VCaP (cell line): ENCODE data around the gene ZNF501.

Source experiments
- H3K27ac ChIP-seq: fragments of 450-650 bp; 2 replicates; pipeline ENCODE4 v1.5.1; 2017
- CTCF ChIP-seq: fragments of 450-650 bp; conservative IDR thresholded peaks from 2 replicates; pipeline ENCODE4 v1.5.1; 2017; ENCODE audit warnings: mild to moderate bottlenecking, moderate library complexity

Gene ZNF501

GRCh38 chr3:44729384-44729910, at the start of gene ZNF501:
ZNF501 (plus strand) TSS chr3:44729635; CDS start chr3:44734422, 4,787 bp downstream.
- peak within 1 kb of the TSS; percentile 53 for H3K27ac ChIP-seq
- TF ChIP-seq CTCF, result no peak

DNA sequence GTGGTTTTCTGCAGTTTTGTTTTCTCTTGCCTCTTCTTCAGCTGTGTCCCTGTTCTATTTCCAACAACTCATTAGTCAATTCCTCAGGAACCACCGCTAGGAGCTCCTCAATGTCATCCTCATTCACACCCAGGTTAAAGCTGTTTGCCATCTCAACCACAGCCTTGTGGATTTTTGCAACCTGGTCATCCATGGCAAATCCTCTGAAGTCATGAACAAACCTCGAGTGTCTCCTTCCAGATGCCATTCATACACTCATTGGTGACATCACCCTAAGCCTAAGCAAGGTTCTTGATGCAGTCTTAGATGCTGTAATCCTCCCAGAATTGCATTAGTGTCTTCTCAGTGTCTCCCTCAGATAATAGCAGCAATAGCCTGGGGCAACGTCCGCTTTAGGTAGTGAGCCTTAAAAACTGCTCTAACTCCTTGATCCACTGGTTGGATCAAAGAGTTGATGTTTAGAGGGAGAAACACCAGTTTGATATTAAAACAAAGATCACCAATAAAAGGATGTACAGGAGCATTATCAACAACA, 48.4 kb upstream of the ZNF501 start:
- TF ChIP-seq CTCF, result no peak
- no peak overlapping the region for H3K27ac ChIP-seq

GRCh38 chr3:44682182-44682896, 47.1 kb upstream of the ZNF501 start:
- H3K27ac ChIP-seq, result no peak overlapping the region
- TF ChIP-seq CTCF, result no peak

DNA sequence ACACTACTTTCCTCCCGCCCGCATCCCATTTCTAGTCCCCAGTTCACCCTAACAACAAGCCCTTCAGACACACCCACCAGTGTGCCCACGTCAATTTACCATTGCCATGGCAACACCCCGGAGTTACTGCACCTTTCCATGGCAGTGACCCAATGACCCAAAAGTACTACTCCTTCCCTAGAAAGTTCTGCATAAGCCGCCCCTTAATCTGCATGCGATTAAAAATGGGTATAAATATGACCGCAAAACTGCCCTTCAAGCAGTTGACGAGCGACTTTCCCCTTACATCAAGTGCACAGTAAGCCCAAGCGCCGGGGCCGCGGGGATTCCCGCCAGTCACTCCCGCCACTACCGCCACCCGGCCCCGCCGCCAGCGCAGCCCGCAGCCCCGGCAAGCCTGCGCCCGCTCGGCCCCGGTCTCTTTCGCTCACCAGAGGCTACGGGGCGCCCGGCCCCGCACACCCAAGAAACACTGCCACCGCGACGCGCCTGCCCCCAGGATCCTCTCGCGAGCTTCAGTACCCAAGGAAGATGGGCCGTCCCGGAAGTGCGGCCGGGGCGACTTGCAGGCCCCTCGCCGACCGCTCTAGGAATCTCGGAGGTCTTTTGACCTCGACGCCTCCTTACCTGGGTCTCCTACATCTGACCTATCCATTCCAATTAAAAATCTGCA, 44.2 kb upstream of the ZNF501 start:
- TF ChIP-seq CTCF, result no peak
- peak overlapping the region; percentile 69 for H3K27ac ChIP-seq

DNA sequence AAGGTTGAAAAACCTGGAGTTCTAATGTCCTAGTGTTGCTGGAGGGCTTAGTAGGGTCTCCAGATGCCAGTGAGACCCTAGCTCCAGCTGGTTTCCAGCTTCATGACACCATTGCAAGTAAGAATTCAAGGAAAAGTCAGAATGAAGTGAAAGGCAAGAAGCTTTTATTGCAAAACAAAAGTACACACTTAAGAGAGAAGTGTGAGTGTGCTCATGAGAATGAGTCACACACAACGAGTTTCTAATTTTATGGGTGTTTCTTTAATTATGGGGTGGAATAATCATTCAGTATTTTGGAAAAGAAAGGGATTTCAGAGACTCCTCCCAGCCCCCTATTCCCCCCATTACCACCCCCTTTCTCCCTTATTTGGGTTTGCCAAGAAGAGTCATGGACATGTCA, 41.5 kb upstream of the ZNF501 start:
- no peak overlapping the region for H3K27ac ChIP-seq
- TF ChIP-seq CTCF, result no peak

DNA sequence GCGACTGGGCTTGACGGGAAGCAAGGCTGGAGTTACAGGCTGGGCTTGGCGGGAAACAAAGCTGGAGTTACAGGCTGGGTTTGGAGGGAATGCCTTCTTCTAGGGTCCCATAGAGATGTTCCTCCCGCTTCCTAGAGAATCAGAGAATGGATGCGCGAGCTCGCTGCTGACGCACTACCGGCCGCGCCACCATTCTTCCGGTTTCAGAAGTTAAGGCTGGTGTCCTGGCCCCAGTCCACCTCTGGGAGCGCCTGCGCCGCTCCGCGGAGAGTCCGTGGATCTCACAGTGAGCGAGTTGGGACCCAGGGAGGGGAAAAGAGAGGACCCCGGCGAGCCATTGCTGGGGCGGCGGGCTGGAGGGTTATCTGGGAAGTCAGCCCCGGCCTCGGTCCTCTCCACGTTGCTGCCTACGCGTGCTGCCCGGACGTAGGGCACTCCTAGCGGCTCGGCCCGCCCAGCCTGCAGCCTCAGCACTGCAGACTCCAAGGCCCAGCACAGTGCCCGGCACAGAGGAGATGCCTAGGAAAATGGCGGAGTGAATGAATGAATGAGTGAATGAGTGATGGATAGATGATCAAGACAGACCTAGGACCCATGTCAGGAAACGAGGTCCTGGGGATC, 16.9 kb upstream of the ZNF501 start, which contains the start of gene ZNF502:
Gene ZNF502 (plus strand): TSS at position 206 of the 621 bp plus-strand sequence. CDS start 7,602 bp downstream, outside the sequence.
- H3K27ac ChIP-seq, result peak within 1 kb of the TSS; percentile 76
- peak; percentile 64 for TF ChIP-seq CTCF
